ENCODE results near the gene PSME1.

Gene PSME1

DNA sequence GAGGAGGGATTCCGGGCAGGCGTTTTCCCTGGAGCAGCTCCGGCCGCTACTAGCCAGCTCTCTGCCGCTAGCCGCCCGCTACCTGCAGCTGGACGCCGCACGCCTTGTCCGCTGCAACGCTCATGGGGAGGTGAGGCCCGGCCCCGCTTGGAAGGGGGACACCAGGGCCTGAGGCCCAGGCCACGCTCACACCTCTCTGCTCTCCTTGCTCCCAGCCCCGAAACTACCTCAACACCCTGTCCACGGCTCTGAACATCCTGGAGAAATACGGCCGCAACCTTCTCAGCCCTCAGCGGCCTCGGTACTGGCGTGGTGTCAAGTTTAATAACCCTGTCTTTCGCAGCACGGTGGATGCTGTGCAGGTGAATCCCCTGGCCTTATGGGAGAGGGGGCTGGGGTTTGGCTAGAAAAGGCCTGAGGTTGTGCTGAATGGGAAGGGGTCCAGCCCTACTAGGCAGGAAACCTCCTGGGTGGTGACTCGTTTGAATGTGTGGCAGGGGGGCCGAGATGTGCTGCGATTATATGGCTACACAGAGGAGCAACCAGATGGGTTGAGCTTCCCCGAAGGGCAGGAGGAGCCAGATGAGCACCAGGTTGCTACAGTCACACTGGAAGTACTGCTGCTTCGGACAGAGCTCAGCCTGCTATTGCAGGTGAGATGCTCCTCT, 11.9 kb downstream of the PSME1 start:
- no peak for DNase-seq

DNA sequence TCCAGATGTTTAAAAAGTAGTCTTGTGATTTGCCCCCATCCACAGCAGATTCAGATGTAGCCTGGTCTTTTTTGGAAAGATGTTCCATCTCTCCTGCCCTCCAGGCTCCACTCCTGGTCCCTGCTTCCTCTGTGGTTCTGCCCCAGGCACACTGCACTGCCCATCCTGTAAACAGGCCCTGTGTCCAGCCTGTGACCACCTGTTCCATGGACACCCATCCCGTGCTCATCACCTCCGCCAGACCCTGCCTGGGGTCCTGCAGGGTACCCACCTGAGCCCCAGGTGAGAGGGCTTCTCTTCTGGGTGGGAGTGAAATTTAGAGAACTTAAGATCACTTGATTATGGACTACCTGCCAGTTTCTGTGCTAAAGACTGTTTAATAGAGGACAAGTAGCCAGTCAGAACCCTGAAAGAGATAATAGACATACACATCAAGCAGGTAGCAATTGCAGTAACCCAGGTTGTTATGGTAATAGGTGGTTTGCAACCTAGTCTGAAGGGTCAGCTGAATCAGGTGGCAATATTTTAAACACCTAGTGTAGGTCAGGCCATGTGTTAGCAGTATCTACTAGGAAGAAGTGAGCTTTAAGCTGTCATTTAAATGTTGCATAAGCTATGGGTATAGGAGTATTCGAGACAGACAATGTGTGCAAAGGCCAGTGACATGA, 13.4 kb downstream of the PSME1 start:
- no peak for DNase-seq

DNA sequence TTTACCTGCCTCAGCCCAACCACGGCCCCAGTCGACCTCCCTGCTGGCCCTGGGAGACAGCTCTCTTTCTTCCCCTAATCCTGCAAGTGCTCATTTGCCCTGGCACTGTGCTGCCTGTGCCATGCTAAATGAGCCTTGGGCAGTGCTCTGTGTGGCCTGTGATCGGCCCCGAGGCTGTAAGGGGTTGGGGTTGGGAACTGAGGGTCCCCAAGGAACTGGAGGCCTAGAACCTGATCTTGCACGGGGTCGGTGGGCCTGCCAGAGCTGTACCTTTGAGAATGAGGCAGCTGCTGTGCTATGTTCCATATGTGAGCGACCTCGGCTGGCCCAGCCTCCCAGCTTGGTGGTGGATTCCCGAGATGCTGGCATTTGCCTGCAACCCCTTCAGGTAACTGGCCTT, 14.1 kb downstream of the PSME1 start:
- no peak for DNase-seq

DNA sequence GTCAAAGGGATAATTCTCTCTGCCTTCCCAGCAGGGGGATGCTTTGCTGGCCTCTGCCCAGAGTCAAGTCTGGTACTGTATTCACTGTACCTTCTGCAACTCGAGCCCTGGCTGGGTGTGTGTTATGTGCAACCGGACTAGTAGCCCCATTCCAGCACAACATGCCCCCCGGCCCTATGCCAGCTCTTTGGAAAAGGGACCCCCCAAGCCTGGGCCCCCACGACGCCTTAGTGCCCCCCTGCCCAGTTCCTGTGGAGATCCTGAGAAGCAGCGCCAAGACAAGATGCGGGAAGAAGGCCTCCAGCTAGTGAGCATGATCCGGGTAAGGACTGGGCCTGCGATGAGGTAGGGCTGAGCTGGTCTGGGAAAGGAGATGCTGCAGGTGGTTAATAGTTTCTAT, 14.6 kb downstream of the PSME1 start:
- no peak for DNase-seq

GRCh38 chr14:24150993-24151392, 15.0 kb downstream of the PSME1 start:
- DNase-seq = no peak

DNA sequence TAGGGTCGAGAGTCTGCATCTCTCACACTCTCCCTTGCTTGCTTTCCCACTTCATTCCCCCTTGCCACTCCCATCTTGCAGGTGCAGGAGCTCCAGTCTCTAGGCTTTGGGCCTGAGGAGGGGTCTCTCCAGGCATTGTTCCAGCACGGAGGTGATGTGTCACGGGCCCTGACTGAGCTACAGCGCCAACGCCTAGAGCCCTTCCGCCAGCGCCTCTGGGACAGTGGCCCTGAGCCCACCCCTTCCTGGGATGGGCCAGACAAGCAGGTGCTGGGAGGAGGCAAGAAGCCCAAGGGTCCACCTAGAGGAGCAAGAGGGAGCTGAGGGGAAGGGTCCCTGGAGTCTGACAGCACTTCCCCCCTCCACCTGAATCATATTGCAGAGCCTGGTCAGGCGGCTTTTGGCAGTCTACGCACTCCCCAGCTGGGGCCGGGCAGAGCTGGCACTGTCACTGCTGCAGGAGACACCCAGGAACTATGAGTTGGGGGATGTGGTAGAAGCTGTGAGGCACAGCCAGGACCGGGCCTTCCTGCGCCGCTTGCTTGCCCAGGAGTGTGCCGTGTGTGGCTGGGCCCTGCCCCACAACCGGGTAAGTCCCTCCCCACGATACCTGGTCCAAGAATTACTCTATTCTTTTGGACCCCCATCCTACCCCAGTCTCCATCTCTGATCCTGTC, 15.5 kb downstream of the PSME1 start:
- DNase-seq = no peak

- DNase-seq = no peak
Observed at GRCh38 chr14:24155100-24155499, 19.1 kb downstream of the PSME1 start.

DNA sequence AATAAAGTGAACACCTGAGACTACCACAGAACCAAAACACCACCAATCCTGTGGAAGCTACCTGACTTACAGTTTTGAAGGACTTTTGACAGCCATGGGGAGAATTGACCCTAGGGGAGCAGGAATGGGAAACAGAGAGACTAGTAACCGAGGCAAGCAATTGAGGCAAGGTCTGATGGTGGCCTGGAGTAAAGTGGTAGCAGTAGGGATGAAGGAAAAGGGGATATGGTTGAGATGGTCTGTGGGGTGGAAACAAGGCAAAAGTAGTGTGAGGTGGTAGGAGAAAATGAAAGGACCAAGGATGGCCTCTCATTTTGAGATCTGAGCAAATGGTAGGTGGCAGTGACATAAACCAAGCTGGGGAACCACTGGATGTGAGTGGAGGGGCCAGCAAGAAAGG, 20.8 kb downstream of the PSME1 start:
- DNase-seq = no peak

- no peak for DNase-seq
Observed at GRCh38 chr14:24157331-24157730, 21.3 kb downstream of the PSME1 start.

DNA sequence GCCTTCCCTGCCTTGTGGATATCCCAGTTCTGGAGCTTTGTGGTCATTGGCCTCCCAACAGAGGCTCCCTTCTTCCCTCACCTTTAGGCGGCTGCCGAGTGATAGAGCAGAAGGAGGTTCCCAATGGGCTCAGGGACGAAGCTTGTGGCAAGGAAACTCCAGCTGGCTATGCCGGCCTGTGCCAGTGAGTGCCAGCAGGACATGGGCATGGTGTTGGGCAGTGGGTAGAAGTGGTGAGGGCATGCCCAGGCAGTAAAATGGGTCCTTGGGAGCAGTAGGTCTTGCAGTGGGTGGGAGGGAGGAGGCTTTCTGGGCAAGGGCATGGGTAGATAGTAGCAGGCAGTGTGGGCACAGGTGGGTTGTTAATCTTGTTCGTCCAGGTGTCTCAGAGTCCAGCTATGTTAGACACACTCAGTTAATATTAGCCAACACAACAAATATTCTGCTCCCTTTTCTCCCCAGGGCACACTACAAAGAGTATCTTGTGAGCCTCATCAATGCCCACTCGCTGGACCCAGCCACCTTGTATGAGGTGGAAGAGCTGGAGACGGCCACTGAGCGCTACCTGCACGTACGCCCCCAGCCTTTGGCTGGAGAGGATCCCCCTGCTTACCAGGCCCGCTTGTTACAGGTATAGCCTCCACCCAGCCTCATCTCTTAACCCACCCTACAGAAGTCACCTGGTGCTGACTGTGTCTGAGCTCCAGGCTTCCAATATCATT, 23.9 kb downstream of the PSME1 start:
- no peak for DNase-seq

DNA sequence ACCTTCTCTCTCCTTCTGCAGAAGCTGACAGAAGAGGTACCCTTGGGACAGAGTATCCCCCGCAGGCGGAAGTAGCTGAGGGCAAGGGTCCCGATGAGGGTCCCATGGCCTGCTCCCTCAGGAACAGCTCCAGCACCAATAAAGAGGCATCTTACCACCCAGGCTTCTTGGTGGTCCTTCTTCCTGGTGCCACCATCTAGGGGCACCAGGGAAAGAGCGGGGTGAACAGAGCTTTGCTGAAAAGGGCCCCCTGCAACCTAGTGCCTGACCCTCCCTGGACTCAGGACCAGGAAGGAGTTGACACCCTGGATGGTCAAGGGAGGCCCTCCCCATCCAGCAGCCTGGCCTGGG, 24.5 kb downstream of the PSME1 start:
- DNase-seq = no peak

- peak; percentile 95 to 97 (median 96) for DNase-seq
Observed at GRCh38 chr14:24160850-24161804, 25.1 kb downstream of the PSME1 start, which contains the start of gene IRF9. Gene IRF9, plus strand, starts transcription at chr14:24161265. Its CDS starts 880 bp downstream, at chr14:24162145.

- peak in 1 of 3 donors; percentile 24 for DNase-seq
Observed at GRCh38 chr14:24162093-24162492, 26.1 kb downstream of the PSME1 start.

DNA sequence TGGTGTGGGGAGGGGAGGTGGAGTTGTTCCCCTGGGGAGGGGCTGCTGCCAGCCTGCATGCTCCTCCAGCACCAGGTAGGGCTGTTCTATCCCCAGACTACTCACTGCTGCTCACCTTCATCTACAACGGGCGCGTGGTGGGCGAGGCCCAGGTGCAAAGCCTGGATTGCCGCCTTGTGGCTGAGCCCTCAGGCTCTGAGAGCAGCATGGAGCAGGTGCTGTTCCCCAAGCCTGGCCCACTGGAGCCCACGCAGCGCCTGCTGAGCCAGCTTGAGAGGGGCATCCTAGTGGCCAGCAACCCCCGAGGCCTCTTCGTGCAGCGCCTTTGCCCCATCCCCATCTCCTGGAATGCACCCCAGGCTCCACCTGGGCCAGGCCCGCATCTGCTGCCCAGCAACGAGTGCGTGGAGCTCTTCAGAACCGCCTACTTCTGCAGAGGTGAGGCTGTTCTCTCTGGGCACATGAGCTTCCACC, 28.6 kb downstream of the PSME1 start:
- no peak for DNase-seq

DNA sequence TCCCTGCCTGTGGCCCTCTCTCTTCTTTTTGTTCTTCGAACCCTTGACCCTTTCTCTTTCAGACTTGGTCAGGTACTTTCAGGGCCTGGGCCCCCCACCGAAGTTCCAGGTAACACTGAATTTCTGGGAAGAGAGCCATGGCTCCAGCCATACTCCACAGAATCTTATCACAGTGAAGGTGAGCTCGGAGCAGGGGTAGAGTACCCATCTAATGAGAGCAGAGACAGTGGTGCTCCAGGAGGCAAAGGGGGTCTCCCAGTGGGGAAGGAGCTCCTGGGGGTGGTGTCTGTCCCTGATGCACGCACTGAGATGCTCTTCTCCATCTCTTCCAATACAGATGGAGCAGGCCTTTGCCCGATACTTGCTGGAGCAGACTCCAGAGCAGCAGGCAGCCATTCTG, 29.8 kb downstream of the PSME1 start:
- no peak for DNase-seq

DNA sequence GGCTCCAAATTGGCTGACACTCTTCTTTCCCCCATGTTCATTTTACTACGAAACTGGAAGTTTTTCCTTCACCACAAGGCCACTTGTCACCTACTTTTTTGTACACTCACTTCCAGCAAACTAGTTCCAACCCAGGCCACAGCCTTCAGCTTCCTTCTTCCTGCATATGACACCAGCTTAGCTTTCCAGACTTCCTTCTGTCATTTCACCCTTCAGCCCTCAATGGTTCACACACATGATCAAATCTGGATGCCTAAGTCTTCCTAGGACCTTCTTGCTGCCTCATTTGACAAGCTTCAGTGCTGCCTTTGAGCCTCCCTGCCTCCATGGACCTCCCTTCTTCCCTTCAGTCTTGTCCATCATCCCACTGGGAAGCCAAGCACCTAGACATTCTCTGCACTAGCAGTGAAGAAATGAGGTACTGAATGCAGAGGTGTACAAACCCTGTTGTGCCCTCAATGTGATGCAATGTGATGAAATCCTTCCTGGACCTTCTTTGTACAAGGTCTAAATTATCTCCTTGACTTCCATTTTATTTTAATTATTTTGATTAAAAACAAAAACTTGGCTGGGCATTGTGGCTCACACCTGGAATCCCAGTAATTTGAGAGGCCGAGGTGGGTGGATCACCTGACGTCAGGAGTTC, 31.6 kb downstream of the PSME1 start:
- peak; percentile 59 to 74 (median 72) for DNase-seq

- peak in 2 of 3 donors; percentile 20 to 36 for DNase-seq
Observed at GRCh38 chr14:24171422-24172260, 35.6 kb downstream of the PSME1 start, which contains the start of gene REC8. Gene REC8, plus strand, starts transcription at chr14:24172080. Its CDS starts 473 bp downstream, at chr14:24172553.

DNA sequence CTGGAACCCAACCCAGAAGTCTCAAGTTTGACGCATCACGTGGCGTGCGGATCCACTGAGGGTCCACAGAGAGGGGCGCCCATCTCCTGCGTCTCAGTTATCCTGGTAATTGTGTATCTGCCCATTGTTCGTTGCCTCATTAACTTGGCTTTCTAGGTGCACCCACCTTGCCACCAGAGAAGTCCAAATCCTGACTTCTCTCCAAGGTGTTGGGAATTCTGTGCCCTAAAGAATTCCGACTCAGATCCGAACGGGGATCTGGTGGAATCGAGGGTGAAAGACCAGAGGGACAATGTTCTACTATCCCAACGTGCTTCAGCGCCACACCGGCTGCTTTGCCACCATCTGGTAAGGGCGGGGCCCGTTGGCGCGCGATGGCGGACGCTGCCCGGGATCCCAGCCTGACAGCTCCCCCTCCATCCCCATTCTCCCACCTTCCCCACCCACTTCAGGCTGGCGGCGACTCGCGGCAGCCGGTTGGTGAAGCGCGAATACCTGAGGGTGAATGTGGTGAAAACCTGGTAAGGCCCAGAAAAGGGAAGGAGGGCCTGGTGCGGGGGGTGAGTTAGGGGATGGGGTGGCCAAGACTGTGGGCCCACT, 36.4 kb downstream of the PSME1 start:
- no peak for DNase-seq

GRCh38 chr14:24172871-24173281, 36.9 kb downstream of the PSME1 start:
- no peak for DNase-seq

- DNase-seq = no peak
Observed at GRCh38 chr14:24176599-24176998, 40.6 kb downstream of the PSME1 start.

All from suppressor macrophage treated with lipopolysaccharide for 1 hour (primary cell).